ENCODE results near the gene ADAMTSL1.

GRCh38 chr9:18688581-18689565, 214.9 kb downstream of the ADAMTSL1 start:
- TF ChIP-seq PBX3 (CRISPR knock-in tag; IDR thresholded peaks at IDR 0.05): no peak
- no peak for TF ChIP-seq CTCF (tag by site-specific recombination; IDR thresholded peaks at IDR 0.05)
- no peak for TF ChIP-seq TSHZ1 (tag by site-specific recombination; IDR thresholded peaks at IDR 0.05; ENCODE audit: borderline replicate concordance)
- no peak for TF ChIP-seq ZNF792 (tag by site-specific recombination; IDR thresholded peaks at IDR 0.05)
- TF ChIP-seq KLF16 (tag by site-specific recombination; IDR thresholded peaks at IDR 0.05): no peak
- no peak for TF ChIP-seq ZNF19 (tag by site-specific recombination; IDR thresholded peaks at IDR 0.05; ENCODE audit: low read depth)
- TF ChIP-seq ZNF302 (tag by site-specific recombination; IDR thresholded peaks at IDR 0.05; ENCODE audit: low read depth): no peak
- no peak for TF ChIP-seq ZNF501 (tag by site-specific recombination; IDR thresholded peaks at IDR 0.05)
- TF ChIP-seq REST (tag by site-specific recombination; IDR thresholded peaks at IDR 0.05): no peak
